Stimulated activated CD8-positive, alpha-beta memory T cell treated with anti-CD3 and anti-CD28 coated beads, Interleukin-15, amount 100 ng/mL, for 4 hours (primary cell): ENCODE data around the gene FBN3.

Experiments
- DNase-seq, 2 donors: peaks; one replicate each; pipeline ENCODE4 v3.0.0-alpha.2; 2020; ENCODE audit warnings: low read depth in 2 of 2

The FBN3 gene

DNA sequence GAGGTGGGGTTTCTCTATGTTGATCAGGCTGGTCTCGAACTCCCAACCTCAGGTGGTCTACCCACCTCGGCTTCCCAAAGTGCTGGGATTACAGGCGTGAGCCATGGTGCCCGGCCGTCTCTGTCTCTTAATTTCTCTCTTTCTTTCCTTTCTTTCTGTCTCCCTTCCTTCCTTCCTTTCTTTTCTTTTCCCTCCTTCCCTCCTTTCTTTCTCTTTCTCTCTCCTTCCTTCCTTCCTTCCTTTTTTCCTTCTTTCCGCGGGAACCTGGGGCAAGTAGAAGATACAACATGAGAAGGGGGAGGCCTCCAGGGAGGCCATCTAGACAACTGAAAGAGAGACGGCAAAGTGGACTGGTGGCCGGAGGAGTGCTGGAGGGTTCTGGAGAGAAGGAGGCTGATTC, 128.7 kb downstream of the FBN3 start:
- DNase-seq: no peak

- DNase-seq: no peak
Observed at GRCh38 chr19:8017808-8018207, 131.6 kb downstream of the FBN3 start.
